ENCODE measurements around the gene ANKRD12. TPM values are rescaled to one million over a fixed set of nuclear protein-coding genes. Genes with fewer than 3 reads are reported as not detected.

The ANKRD12 gene
- total RNA-seq, 1 experiment from 2014 or later, result 30.7 TPM

- no peak overlapping the region for H3K27ac ChIP-seq (ENCODE audit: low read length)
- BruUV-seq (replicated peaks), result no TSS peak
- intact Hi-C loops (cut with micrococcal nuclease; ENCODE audit: unreplicated experiment), result no loop called here
- ChIA-PET POLR2A (no interaction called here), CTCF (no interaction called here)
- H3K9me3 ChIP-seq (ENCODE audit: control insufficient read depth, insufficient read depth, low read depth, low read length), result no peaks in the 10 kb centered on the region
- in situ Hi-C loops (cut with HindIII; ENCODE audit: low pct_unique_long_range_greater_than_20kb, low sequenced_read_pairs), result no loop called here
- no peaks in the 10 kb centered on the region for H3K27me3 ChIP-seq (ENCODE audit: control insufficient read depth, insufficient read depth, low read length)
- TF ChIP-seq CTCF (IDR thresholded peaks at IDR 0.05) (no peak), POLR2AphosphoS5 (IDR thresholded peaks at IDR 0.05; ENCODE audit: low read depth, low read length) (no peak), REST (IDR thresholded peaks at IDR 0.05; ENCODE audit: insufficient read depth in 1 of 2, low read depth in 2 of 2, low read length in 1 of 2) (no peak), TCF7L2 (IDR thresholded peaks at IDR 0.05; ENCODE audit: low read depth, low read length) (no peak), SIN3A (IDR thresholded peaks at IDR 0.05; ENCODE audit: borderline replicate concordance, insufficient read depth, low read depth, low read length) (no peak)
- DNase-seq (ENCODE audit: low read depth, low spot score) (no peak), ATAC-seq (no peak)
- peaks cover 6% of the 10 kb centered on the region; the same call in 1 of the 2 replicates for H3K4me1 ChIP-seq (ENCODE audit: control insufficient read depth, insufficient read depth, low read length)
- no peaks in the 10 kb centered on the region for H3K36me3 ChIP-seq (ENCODE audit: control insufficient read depth, insufficient read depth, low read length)
- no peak overlapping the region for H3K4me3 ChIP-seq (ENCODE audit: low read depth in 2 of 2, low read length in 2 of 2)
These were observed 40.5 kb downstream of the ANKRD12 start for GRCh38 chr18:9177031-9177430.

- DNase-seq (ENCODE audit: low read depth, low spot score) (no peak), ATAC-seq (no peak)
- Histone ChIP-seq H3K4me1 (ENCODE audit: control insufficient read depth, insufficient read depth, low read length) (peaks cover 6% of the 10 kb centered on the region; the same call in 1 of the 2 replicates), H3K36me3 (ENCODE audit: control insufficient read depth, insufficient read depth, low read length) (no peaks in the 10 kb centered on the region), H3K9me3 (ENCODE audit: control insufficient read depth, insufficient read depth, low read depth, low read length) (no peaks in the 10 kb centered on the region), H3K27ac (ENCODE audit: low read length) (no peak overlapping the region), H3K4me3 (ENCODE audit: low read depth in 2 of 2, low read length in 2 of 2) (no peak overlapping the region), H3K27me3 (ENCODE audit: control insufficient read depth, insufficient read depth, low read length) (no peaks in the 10 kb centered on the region)
- ChIA-PET CTCF (no interaction called here), POLR2A (interaction anchor here (0.7 kb wide), 1 partner anchor 24 kb away, joined by 3 read pairs; no protein-coding TSS in a partner anchor)
- TF ChIP-seq SIN3A (IDR thresholded peaks at IDR 0.05; ENCODE audit: borderline replicate concordance, insufficient read depth, low read depth, low read length) (no peak), CTCF (IDR thresholded peaks at IDR 0.05) (no peak), POLR2AphosphoS5 (IDR thresholded peaks at IDR 0.05; ENCODE audit: low read depth, low read length) (no peak), REST (IDR thresholded peaks at IDR 0.05; ENCODE audit: insufficient read depth in 1 of 2, low read depth in 2 of 2, low read length in 1 of 2) (no peak), TCF7L2 (IDR thresholded peaks at IDR 0.05; ENCODE audit: low read depth, low read length) (no peak)
- in situ Hi-C loops (cut with HindIII; ENCODE audit: low pct_unique_long_range_greater_than_20kb, low sequenced_read_pairs) (no loop called here), intact Hi-C loops (cut with micrococcal nuclease; ENCODE audit: unreplicated experiment) (no loop called here)
- no TSS peak for BruUV-seq (replicated peaks)
These were observed 40.9 kb downstream of the ANKRD12 start for GRCh38 chr18:9177466-9177865.
